Activated effector memory CD4-positive, alpha-beta T cell treated with anti-CD3 and anti-CD28 coated beads, Interleukin-2, amount 50 U/mL, for 16 hours (primary cell): ENCODE measurements around the gene ZMYND10.
A peak's percentile ranks its signal among the peaks of the same experiment; 100 is the strongest.

ENCODE experiments used
- DNase-seq: peaks from one replicate; pipeline ENCODE4 v3.0.0-alpha.2; 2020

Gene ZMYND10

GRCh38 chr3:50345586-50346234 is at the start of gene ZMYND10:
Gene ZMYND10 (minus strand): TSS chr3:50345732. CDS start chr3:50345579, 153 bp downstream.
- DNase-seq: peak; percentile 91

GRCh38 chr3:50393061-50393460 is 47.5 kb upstream of the ZMYND10 start:
- no peak for DNase-seq

GRCh38 chr3:50392101-50392715 is 46.7 kb upstream of the ZMYND10 start:
- DNase-seq: no peak

GRCh38 chr3:50390508-50391224 is 45.1 kb upstream of the ZMYND10 start:
- no peak for DNase-seq

- no peak for DNase-seq
Measured at GRCh38 chr3:50389414-50389767, 43.9 kb upstream of the ZMYND10 start.

GRCh38 chr3:50388720-50389413 is 43.3 kb upstream of the ZMYND10 start:
- DNase-seq: no peak

GRCh38 chr3:50388016-50388719 is 42.6 kb upstream of the ZMYND10 start:
- no peak for DNase-seq

- no peak for DNase-seq
Measured at GRCh38 chr3:50385754-50386153, 40.2 kb upstream of the ZMYND10 start.

- DNase-seq: no peak
Measured at GRCh38 chr3:50383750-50384149, 38.2 kb upstream of the ZMYND10 start.

- DNase-seq: no peak
Measured at GRCh38 chr3:50382722-50383121, 37.2 kb upstream of the ZMYND10 start.

GRCh38 chr3:50381383-50381782 is 35.9 kb upstream of the ZMYND10 start:
- no peak for DNase-seq

- DNase-seq: no peak
Measured at GRCh38 chr3:50380405-50381085, 35.0 kb upstream of the ZMYND10 start.

- no peak for DNase-seq
Measured at GRCh38 chr3:50378757-50379156, 33.2 kb upstream of the ZMYND10 start.

GRCh38 chr3:50378024-50378423 is 32.5 kb upstream of the ZMYND10 start:
- DNase-seq: no peak

GRCh38 chr3:50375258-50375931 is 29.9 kb upstream of the ZMYND10 start:
- DNase-seq: no peak

GRCh38 chr3:50374363-50375257 is 29.1 kb upstream of the ZMYND10 start:
- no peak for DNase-seq

GRCh38 chr3:50373146-50374051 is 27.9 kb upstream of the ZMYND10 start:
- no peak for DNase-seq

- DNase-seq: no peak
Measured at GRCh38 chr3:50372349-50372748, 26.8 kb upstream of the ZMYND10 start.

GRCh38 chr3:50371133-50371685 is 25.7 kb upstream of the ZMYND10 start:
- no peak for DNase-seq
